HepG2 (cell line): ENCODE data around the gene VASN. TPM values are rescaled to one million over a fixed set of nuclear protein-coding genes. Genes with fewer than 3 reads are reported as not detected.

Experiments
- ETV5 ChIP-seq: IDR thresholded peaks from 2 replicates; pipeline ENCODE4 v1.6.1; 2018; ENCODE audit warnings: missing biosample characterization, missing genetic modification reagents, inconsistent platforms, borderline replicate concordance
- FLYWCH1 ChIP-seq: sonication (generic); formaldehyde crosslinking; IDR thresholded peaks from 2 replicates; pipeline ENCODE4 v1.8.1; 2023; ENCODE audit warnings: mild to moderate bottlenecking, missing genetic modification reagents
- GABPB1 ChIP-seq: IDR thresholded peaks from 2 replicates; pipeline ENCODE4 v1.6.1; 2016; ENCODE audit warnings: mild to moderate bottlenecking, missing genetic modification reagents, moderate library complexity, missing compliant biosample characterization
- GATAD2A ChIP-seq: IDR thresholded peaks from 2 replicates; pipeline ENCODE4 v1.6.1; 2016
- MED1 ChIP-seq: sonication (generic); formaldehyde crosslinking; IDR thresholded peaks from 2 replicates; pipeline ENCODE4 v1.4.0; 2020; ENCODE audit warnings: missing genetic modification reagents
- SAP130 ChIP-seq: IDR thresholded peaks from 2 replicates; pipeline ENCODE4 v1.6.1; 2016; ENCODE audit warnings: low read depth
- SRSF1 ChIP-seq: fragments of 200-400 bp; formaldehyde crosslinking; optimal IDR thresholded peaks from 2 replicates; pipeline ENCODE3; 2017; ENCODE audit warnings: mild to moderate bottlenecking, low read depth, low read length, moderate library complexity
- ZBTB49 ChIP-seq: sonication (generic); formaldehyde crosslinking; IDR thresholded peaks from 2 replicates; pipeline ENCODE4 v1.4.0; 2020; ENCODE audit warnings: missing genetic modification reagents, borderline replicate concordance
- ZBTB7B ChIP-seq: sonication (generic); formaldehyde crosslinking; IDR thresholded peaks from 2 replicates; pipeline ENCODE4 v1.4.0; 2020; ENCODE audit warnings: missing genetic modification reagents
- ZNF609 ChIP-seq: sonication (generic); formaldehyde crosslinking; IDR thresholded peaks from 2 replicates; pipeline ENCODE4 v1.4.0; 2020; ENCODE audit warnings: mild to moderate bottlenecking, missing genetic modification reagents, borderline replicate concordance
- polyA plus RNA-seq, 8 experiments: library from polyadenylated mRNA; depleted of rRNA in 3 of 8; stranded (reverse) in 7 of 8; unstranded in 1 of 8; fragments of >200 nt; fragmentation: Illumina TruSeq in 4 of 8; extraction: Trizol in 4 of 8; gene quantifications; 2 replicates each; pipeline versions ENCODE4 v1.2.1 to v1.2.3, GENCODE V29; 2011 to 2016; ENCODE audit warnings: low read depth in 4 of 8, missing spikeins in 1 of 8, mixed read lengths in 1 of 8; ENCODE audit not compliant: insufficient read depth in 1 of 8
- total RNA-seq, 5 experiments: library from RNA; depleted of rRNA; stranded (reverse); fragments of >200 nt; fragmentation: Illumina TruSeq; extraction: Trizol; gene quantifications; 2 replicates each; pipeline ENCODE4 v1.2.3, GENCODE V29; 2016; ENCODE audit warnings: low read depth in 1 of 5
- TF ChIP-seq, protein P1 (sequence below): sonication (generic); formaldehyde crosslinking; conservative IDR thresholded peaks from 2 replicates; pipeline ENCODE4 v1.4.0; 2020; ENCODE audit warnings: mild to moderate bottlenecking, missing genetic modification reagents, moderate library complexity
- TF ChIP-seq, protein P2 (sequence below): sonication (generic); formaldehyde crosslinking; IDR thresholded peaks from 2 replicates; pipeline ENCODE4 v1.4.0; 2020; ENCODE audit warnings: missing genetic modification reagents

The VASN gene
- total and polyA plus RNA-seq, 2 of the 13 experiments (the other 11 are each of a cell fraction or from before 2014, with no cell fraction given): 8.4 to 18.2 TPM

DNA sequence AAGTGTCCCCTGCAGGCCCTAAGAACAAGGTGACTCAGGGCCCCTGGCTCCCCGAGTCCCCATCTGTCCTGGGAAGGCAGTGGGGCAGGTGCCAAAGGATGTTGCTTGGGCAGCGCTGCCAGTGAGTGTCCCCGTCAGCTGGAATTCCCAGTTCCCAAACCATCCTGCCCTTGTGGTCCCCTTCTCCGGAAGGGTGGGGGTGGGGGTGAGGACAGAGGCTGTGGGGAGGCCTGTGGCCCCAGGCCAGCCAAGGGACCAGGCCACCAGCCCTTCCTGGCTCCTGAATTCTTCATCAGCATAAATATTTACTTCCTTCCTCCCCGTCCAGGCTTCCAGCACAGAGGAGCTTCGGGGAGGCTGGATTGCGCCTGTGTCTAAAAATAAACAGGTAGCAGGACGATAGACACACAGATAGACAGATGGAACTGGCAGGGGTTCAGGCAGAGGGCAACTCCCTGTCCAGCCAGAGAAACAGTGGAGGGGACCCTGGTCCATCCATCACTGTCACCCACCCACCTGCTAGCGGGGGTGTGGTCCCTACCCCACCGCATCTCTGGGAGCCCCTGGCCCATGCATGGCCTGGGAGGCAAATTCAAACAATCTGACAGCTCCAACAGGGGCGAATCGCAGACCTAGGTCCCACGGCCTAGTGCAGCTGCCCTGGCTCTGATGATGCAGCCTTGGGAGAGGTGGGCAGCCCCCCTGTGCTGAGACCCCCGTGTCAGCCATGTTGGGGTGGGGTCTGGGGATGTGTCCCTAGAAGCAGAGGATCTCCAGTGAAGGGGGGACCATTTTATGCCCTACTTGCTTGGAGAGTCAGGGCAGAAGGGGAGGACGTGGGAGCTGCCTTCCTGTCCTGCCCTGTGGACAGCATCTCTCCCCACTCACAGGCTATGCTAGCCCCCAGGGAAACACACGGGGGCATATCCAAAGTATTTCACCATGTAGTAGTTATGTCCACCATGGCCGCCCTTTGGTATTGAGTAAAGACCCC lies 42.6 kb upstream of the VASN start (continued):
- TF ChIP-seq ZBTB49 (CRISPR knock-in tag): no peak
- no peak for TF ChIP-seq GABPB1 (CRISPR knock-in tag)
- TF ChIP-seq, protein P1, sequence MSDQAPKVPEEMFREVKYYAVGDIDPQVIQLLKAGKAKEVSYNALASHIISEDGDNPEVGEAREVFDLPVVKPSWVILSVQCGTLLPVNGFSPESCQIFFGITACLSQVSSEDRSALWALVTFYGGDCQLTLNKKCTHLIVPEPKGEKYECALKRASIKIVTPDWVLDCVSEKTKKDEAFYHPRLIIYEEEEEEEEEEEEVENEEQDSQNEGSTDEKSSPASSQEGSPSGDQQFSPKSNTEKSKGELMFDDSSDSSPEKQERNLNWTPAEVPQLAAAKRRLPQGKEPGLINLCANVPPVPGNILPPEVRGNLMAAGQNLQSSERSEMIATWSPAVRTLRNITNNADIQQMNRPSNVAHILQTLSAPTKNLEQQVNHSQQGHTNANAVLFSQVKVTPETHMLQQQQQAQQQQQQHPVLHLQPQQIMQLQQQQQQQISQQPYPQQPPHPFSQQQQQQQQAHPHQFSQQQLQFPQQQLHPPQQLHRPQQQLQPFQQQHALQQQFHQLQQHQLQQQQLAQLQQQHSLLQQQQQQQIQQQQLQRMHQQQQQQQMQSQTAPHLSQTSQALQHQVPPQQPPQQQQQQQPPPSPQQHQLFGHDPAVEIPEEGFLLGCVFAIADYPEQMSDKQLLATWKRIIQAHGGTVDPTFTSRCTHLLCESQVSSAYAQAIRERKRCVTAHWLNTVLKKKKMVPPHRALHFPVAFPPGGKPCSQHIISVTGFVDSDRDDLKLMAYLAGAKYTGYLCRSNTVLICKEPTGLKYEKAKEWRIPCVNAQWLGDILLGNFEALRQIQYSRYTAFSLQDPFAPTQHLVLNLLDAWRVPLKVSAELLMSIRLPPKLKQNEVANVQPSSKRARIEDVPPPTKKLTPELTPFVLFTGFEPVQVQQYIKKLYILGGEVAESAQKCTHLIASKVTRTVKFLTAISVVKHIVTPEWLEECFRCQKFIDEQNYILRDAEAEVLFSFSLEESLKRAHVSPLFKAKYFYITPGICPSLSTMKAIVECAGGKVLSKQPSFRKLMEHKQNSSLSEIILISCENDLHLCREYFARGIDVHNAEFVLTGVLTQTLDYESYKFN (CRISPR knock-in tag): 0 out of 2 replicates have a peak, but pooled peaks have one; percentile 15
- 0 out of 2 replicates have a peak, but pooled peaks have one; percentile 30 for TF ChIP-seq MED1 (CRISPR knock-in tag)
- TF ChIP-seq SAP130 (CRISPR knock-in tag): peak; percentile 71
- no peak for TF ChIP-seq SRSF1
- 0 out of 2 replicates have a peak, but pooled peaks have one; percentile 36 for TF ChIP-seq ZBTB7B (CRISPR knock-in tag)
- no peak for TF ChIP-seq FLYWCH1 (CRISPR knock-in tag)
- peak; percentile 80; the same call in 1 of the 2 replicates for TF ChIP-seq ETV5 (CRISPR knock-in tag)
- no peak for TF ChIP-seq ZNF609 (CRISPR knock-in tag)
- no peak for TF ChIP-seq GATAD2A (CRISPR knock-in tag)
- TF ChIP-seq, protein P2, sequence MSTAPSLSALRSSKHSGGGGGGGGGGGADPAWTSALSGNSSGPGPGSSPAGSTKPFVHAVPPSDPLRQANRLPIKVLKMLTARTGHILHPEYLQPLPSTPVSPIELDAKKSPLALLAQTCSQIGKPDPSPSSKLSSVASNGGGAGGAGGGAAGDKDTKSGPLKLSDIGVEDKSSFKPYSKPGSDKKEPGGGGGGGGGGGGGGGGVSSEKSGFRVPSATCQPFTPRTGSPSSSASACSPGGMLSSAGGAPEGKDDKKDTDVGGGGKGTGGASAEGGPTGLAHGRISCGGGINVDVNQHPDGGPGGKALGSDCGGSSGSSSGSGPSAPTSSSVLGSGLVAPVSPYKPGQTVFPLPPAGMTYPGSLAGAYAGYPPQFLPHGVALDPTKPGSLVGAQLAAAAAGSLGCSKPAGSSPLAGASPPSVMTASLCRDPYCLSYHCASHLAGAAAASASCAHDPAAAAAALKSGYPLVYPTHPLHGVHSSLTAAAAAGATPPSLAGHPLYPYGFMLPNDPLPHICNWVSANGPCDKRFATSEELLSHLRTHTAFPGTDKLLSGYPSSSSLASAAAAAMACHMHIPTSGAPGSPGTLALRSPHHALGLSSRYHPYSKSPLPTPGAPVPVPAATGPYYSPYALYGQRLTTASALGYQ (CRISPR knock-in tag): no peak
